HG02588 (cell line): ENCODE results near the gene ZNF442.
"Not testable (repeated sequence)": the region's sequence is repeated elsewhere in the genome, so short reads cannot be mapped to it uniquely, and the experiment has no call there.

ENCODE experiments used
- ATAC-seq: cut with Tn5 transposase; IDR thresholded peaks from one replicate; pipeline ENCODE4 v1.9.1; 2021; ENCODE audit warnings: mild to moderate bottlenecking, moderate library complexity; ENCODE audit not compliant: unreplicated experiment

ZNF442 gene

GRCh38 chr19:12331211-12331941 lies 34.1 kb downstream of the ZNF442 start:
- no peak for ATAC-seq

GRCh38 chr19:12330340-12330739 lies 35.1 kb downstream of the ZNF442 start:
- no peak for ATAC-seq

- ATAC-seq: no peak
Observed at GRCh38 chr19:12325690-12326089, 39.8 kb downstream of the ZNF442 start.

- ATAC-seq: no peak
Observed at GRCh38 chr19:12318782-12319413, 46.6 kb downstream of the ZNF442 start.

GRCh38 chr19:12314553-12314952 lies 50.9 kb downstream of the ZNF442 start:
- no peak for ATAC-seq

- ATAC-seq: not testable (repeated sequence)
Observed at GRCh38 chr19:12308891-12309290, 56.6 kb downstream of the ZNF442 start.
